AG09309 (cell line): ENCODE data around the gene CFAP99.

Experiments
- DNase-seq: peaks from one replicate; pipeline ENCODE4 v3.0.0-alpha.2; 2010; ENCODE audit warnings: low read depth
- H3K4me3 ChIP-seq: 2 replicates; pipeline ENCODE4 v1.5.1; 2011; ENCODE audit warnings: mild to moderate bottlenecking, low read depth, low read length, moderate library complexity; ENCODE audit not compliant: control insufficient read depth
- CTCF ChIP-seq: IDR thresholded peaks from 2 replicates; pipeline ENCODE4 v1.5.1; 2011; ENCODE audit warnings: mild to moderate bottlenecking, low read depth, low read length, inconsistent platforms; ENCODE audit not compliant: insufficient read depth, control insufficient read depth; ENCODE audit errors: missing control alignments

CFAP99 gene

DNA sequence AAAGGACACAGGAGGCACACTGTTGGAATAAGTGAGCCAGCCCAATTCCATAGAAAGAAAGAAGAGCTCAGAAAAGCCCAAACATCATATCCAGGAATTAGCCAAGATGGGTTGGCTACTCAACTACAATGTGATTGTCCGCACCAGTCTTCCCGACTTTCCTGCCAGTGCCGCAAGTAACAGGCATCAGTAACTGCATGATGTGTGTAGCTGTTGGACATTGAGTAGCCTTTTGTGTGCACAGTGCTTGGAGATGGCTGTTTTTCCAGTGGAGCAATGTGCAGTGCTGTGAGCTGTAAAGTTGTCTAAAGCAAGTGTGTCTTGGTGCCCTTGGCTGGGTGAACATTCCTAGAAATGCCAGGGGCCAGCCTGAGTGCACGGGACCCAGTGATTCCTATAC is 88.5 kb downstream of the CFAP99 start:
- TF ChIP-seq CTCF, result no peak
- no peak overlapping the region for H3K4me3 ChIP-seq
- DNase-seq, result no peak

DNA sequence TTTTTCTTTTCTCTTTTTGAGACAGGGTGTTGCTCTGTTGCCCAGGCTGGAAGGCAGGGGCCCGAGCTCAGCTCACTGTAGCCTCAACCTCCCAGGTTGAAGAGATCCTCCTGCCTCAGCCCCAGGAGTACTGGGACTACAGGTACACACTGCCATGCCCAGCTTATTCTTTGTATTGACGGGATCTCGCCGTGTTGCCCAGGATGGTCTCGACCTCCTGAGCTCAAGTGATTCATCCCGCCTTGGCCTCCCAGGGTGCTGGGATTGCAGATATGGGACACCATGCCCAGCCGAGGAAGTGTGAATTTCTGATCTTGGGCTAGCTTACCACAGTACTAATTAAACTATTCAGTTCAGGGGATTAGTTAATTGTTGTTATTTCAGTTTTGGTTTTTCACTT is 89.1 kb downstream of the CFAP99 start:
- TF ChIP-seq CTCF, result no peak
- no peak overlapping the region for H3K4me3 ChIP-seq
- no peak for DNase-seq

GRCh38 chr4:2510351-2511259 is 91.8 kb downstream of the CFAP99 start:
- TF ChIP-seq CTCF, result no peak
- H3K4me3 ChIP-seq, result no peak overlapping the region
- no peak for DNase-seq

DNA sequence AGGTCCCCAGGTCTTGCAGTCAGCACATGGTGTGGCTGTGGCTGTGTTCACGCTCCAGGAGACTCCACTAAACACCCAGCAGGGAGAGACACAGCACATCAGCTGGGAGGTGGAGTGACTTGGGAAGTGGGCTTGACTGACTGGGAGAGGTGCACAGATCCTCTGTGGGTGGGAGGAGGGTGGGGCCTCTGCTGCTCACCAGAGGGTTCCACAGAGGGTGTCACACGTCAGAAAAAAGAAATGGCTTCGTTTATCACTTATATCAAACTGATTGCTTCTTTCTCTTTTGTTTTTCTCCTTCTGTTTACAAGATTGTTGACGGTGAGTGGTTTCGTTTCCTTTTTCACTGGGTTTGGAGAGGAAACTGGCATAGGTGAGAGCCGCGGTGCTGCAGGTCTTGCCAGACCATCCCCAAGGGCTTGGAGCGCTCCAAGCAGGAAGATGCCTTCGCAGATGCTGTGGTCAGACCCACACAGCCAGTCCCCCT is 92.9 kb downstream of the CFAP99 start:
- TF ChIP-seq CTCF, result no peak
- DNase-seq, result no peak
- no peak overlapping the region for H3K4me3 ChIP-seq
